ENCODE measurements around the gene NEURL2.
"Not testable (repeated sequence)": the region's sequence is repeated elsewhere in the genome, so short reads cannot be mapped to it uniquely, and the experiment has no call there.

Gene NEURL2

GRCh38 chr20:45874576-45874975 is 16.4 kb downstream of the NEURL2 start:
- no peak for DNase-seq (ENCODE audit: extremely low read depth in 1 of 2, low read depth in 1 of 2)

DNA sequence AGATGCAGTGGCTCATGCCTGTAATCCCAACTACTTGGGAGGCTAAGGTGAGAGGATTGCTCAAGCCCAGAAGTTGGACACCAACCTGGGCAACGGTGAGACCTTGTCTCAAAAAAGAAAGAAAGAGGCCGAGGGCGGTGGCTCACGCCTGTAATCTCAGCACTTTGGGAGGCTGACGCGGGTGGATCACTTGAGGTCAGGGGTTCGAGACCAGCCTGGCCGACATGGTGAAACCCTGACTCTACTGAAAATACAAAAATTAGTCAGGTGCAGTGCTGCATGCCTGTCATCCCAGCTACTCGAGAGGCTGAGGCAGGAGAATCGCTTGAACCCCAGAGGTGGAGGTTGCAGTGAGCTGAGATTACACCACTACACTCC is 16.9 kb downstream of the NEURL2 start:
- DNase-seq (ENCODE audit: extremely low read depth in 1 of 2, low read depth in 1 of 2): not testable (repeated sequence)

DNA sequence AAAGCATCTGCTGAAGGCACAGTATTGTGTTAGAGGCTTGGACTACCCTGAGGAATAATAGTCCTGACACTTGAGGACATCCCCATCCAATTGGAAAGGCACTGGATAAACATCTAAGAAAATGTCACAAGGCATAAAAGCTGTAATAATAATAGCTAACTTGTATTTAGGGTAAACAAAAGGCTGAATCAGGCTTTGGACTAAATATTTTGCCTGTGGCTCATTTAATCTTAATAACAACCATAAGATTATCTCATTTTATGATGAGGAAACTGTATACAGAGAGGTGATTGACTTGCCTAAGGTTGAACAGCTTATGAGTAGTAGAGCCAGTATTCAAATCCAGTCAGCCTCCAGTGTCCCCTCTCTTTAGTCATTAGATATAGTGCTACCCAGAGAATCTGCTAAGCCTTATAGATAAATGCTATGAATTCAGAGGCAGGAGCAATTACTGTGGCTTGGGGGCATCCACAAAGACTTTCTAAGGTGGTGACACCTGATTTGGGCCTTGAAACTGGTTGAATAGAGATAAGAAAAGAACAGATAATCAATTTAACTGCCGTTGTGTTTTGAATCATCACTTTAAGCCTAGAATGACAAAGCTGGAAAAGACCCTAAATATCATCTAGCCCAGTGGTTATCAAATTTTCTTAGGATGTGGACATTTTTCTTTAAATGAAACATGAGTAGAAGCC is 17.5 kb downstream of the NEURL2 start:
- no peak for DNase-seq (ENCODE audit: extremely low read depth in 1 of 2, low read depth in 1 of 2)

- no peak for DNase-seq (ENCODE audit: extremely low read depth in 1 of 2, low read depth in 1 of 2)
These were observed 18.4 kb downstream of the NEURL2 start for GRCh38 chr20:45872626-45873025.

GRCh38 chr20:45867819-45868176 is 23.2 kb downstream of the NEURL2 start:
- no peak for DNase-seq (ENCODE audit: extremely low read depth in 1 of 2, low read depth in 1 of 2)

DNA sequence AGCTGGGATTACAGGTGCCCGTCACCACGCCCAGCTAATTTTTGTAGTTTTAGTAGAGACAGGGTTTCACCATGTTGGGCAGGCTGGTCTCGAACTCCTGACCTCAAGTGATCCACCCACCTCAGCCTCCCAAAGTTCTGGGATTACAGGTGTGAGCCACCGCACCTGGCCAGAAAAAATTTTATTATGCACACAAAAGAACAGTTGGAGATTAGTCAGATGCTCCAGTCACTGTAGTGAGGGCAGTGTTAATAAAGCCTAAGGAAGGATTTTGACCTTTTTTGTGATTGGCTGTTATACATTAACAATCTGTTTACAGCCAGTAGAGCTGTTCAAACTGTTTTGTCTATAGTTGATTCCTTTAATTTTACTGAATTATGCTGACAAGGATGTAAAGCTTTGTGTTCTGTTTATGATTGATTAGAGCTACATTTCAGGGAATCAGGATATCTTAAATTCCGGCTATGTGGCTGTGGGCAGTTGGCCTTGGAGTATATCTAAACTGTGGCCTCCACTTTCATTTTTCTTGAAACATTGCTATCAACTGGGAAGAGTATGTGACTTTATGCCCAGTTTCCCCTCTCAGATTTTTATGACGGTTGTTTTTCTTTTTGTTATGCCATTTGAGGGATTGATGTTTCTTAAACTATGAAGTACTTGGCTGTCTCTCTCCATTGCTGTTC is 23.7 kb downstream of the NEURL2 start:
- DNase-seq (ENCODE audit: extremely low read depth in 1 of 2, low read depth in 1 of 2): no peak

DNA sequence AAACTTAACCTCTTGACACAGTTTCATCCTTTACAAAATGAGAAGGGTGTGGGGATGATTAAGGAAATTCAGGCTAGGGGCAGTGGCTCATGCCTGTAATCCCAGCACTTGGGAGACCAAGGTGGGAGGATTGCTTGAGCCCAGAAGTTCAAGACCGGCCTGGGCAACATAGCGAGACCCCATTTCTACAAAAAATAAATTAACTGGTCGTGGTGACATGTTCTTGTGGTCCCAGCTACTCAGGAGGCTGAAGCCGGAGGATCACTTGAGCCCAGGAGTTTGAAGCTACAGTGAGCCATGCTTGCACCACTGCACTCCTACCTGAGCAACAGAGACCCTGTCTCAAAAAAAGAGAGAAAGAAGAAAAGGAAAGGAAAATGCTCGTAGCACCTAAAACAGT is 24.6 kb downstream of the NEURL2 start:
- DNase-seq (ENCODE audit: extremely low read depth in 1 of 2, low read depth in 1 of 2): no peak

- DNase-seq (ENCODE audit: extremely low read depth in 1 of 2, low read depth in 1 of 2): no peak
These were observed 27.2 kb downstream of the NEURL2 start for GRCh38 chr20:45863543-45864470.

- no peak for DNase-seq (ENCODE audit: extremely low read depth in 1 of 2, low read depth in 1 of 2)
These were observed 29.6 kb downstream of the NEURL2 start for GRCh38 chr20:45861221-45862075.

DNA sequence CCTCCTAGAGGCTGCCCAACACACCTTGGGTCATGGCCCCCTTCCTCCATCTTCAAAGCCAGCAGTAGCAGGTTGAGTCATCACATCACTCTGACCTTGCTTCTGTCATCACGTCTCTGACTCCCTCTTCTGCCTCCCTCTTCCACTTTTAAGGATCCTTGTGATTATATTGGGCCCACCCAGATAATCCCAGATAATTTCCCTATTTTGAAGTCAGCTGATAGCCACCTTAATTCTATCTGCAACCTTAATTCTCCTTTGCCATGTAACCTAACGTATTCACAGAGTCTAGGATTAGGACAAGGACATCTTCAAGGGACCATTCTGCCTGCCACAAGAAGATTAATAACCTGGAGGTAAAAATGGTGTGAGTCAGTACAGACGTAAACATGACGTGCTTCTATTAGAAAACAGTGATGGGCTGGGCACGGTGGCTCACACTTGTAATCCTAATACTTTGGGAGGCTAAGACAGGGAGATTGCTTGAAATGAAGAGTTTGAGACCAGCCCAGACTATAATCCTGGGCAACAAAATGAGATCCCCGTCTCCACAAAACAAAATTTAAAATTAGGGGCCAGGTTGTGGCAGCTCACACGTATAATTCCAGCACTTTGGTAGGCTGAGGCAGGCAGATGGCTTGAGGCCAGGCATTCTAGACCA is 30.3 kb downstream of the NEURL2 start:
- DNase-seq (ENCODE audit: extremely low read depth in 1 of 2, low read depth in 1 of 2): no peak

- no peak for DNase-seq (ENCODE audit: extremely low read depth in 1 of 2, low read depth in 1 of 2)
These were observed 31.1 kb downstream of the NEURL2 start for GRCh38 chr20:45859916-45860315.

- peak in 1 of 2 donors; percentile 37 for DNase-seq (ENCODE audit: extremely low read depth in 1 of 2, low read depth in 1 of 2)
These were observed 33.2 kb downstream of the NEURL2 start for GRCh38 chr20:45857882-45858216.

- DNase-seq (ENCODE audit: extremely low read depth in 1 of 2, low read depth in 1 of 2): peak; percentile 75 to 93
These were observed 33.7 kb downstream of the NEURL2 start, which contains the start of the genes ACOT8 and ZSWIM3 for GRCh38 chr20:45857114-45857881. Gene ACOT8 (minus strand): TSS chr20:45857392. CDS start chr20:45857315, 77 bp downstream. Gene ZSWIM3 (plus strand): TSS chr20:45857614. CDS start chr20:45857826, 212 bp downstream.

GRCh38 chr20:45853484-45853883 is 37.5 kb downstream of the NEURL2 start:
- no peak for DNase-seq (ENCODE audit: extremely low read depth in 1 of 2, low read depth in 1 of 2)

- no peak for DNase-seq (ENCODE audit: extremely low read depth in 1 of 2, low read depth in 1 of 2)
These were observed 38.7 kb downstream of the NEURL2 start for GRCh38 chr20:45852326-45852725.

DNA sequence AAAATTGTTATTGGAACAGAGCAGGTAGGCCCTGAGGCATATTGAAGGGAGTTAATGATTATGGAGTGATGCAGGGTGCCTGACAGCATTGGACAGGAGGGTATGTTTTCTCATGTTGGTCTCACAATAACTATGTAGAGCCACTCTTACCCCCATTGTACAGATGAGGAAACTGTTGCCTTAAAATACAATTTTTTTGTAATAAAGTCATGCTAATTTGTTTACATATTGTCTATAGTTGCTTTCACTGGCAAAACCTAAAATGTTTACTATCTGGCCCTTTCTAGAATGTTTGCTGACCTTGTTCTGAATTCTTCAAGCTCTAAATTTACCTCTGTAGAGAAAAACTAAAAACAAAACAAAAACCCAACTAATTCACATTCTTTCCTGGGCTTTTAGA is 39.5 kb downstream of the NEURL2 start:
- no peak for DNase-seq (ENCODE audit: extremely low read depth in 1 of 2, low read depth in 1 of 2)

DNA sequence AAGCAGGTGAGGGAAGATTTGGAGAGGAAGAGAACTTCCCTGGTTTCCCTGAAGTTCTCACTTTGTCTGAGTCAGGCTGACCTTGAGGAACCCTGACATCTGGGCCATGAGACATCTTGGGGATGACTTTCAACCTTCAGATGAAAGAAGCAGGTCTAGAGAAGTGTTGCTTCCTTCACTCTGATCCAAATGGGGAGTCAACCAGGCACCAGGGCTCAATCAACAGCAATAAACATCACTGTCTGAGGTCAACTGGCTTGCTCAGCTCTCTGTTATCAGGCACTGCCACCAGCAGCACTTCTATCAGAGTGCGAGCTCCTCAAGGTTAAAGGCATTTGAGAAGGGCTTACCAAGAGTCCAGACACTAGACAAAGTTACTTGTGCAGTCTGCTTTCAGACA is 40.1 kb downstream of the NEURL2 start:
- DNase-seq (ENCODE audit: extremely low read depth in 1 of 2, low read depth in 1 of 2): no peak

GRCh38 chr20:45850238-45850637 is 40.8 kb downstream of the NEURL2 start:
- DNase-seq (ENCODE audit: extremely low read depth in 1 of 2, low read depth in 1 of 2): no peak

- no peak for DNase-seq (ENCODE audit: extremely low read depth in 1 of 2, low read depth in 1 of 2)
These were observed 41.9 kb downstream of the NEURL2 start for GRCh38 chr20:45848969-45849582.
